Measurements from ENCODE around the gene KCNK5.

- TF ChIP-seq EZH2 (IDR thresholded peaks at IDR 0.05; ENCODE audit: borderline replicate concordance, low read length), result no peak
- TF ChIP-seq CTCF (conservative IDR thresholded peaks at IDR 0.05 in 1 of 2, IDR thresholded peaks at IDR 0.05 in 1 of 2; ENCODE audit: extremely low read depth in 1 of 2, insufficient read depth in 1 of 2, low read depth in 1 of 2, low read length in 2 of 2), result no peak
Observed at GRCh38 chr6:39181333-39181732, 47.9 kb downstream of the KCNK5 start.
